Osteocyte (in vitro differentiated cells): Measurements from ENCODE around the gene ABHD17B. TPM values are rescaled to one million over a fixed set of nuclear protein-coding genes. Genes with fewer than 3 reads are reported as not detected.

Experiments
- DNase-seq: peaks from one replicate; pipeline ENCODE4 v3.0.0; 2021; ENCODE audit warnings: mixed read lengths; ENCODE audit not compliant: unreplicated experiment; ENCODE audit errors: extremely low spot score
- H3K27ac Mint-ChIP-seq: one replicate; pipeline ENCODE4 v1.8.0; 2021; ENCODE audit warnings: mild to moderate bottlenecking, mixed read lengths; ENCODE audit not compliant: unreplicated experiment
- H3K27me3 Mint-ChIP-seq: one replicate; pipeline ENCODE4 v1.8.0; 2021; ENCODE audit warnings: mixed read lengths; ENCODE audit not compliant: unreplicated experiment
- H3K36me3 Mint-ChIP-seq: one replicate; pipeline ENCODE4 v1.8.0; 2021; ENCODE audit warnings: mixed read lengths; ENCODE audit not compliant: unreplicated experiment
- H3K4me1 Mint-ChIP-seq: one replicate; pipeline ENCODE4 v1.8.0; 2021; ENCODE audit warnings: mixed read lengths; ENCODE audit not compliant: unreplicated experiment
- H3K4me3 Mint-ChIP-seq: one replicate; pipeline ENCODE4 v1.8.0; 2021; ENCODE audit warnings: mild to moderate bottlenecking, moderate library complexity, mixed read lengths; ENCODE audit not compliant: unreplicated experiment
- H3K9me3 Mint-ChIP-seq: one replicate; pipeline ENCODE4 v1.8.0; 2021; ENCODE audit warnings: mixed read lengths; ENCODE audit not compliant: unreplicated experiment
- CTCF ChIP-seq: fragments of 200-600 bp; sonication (generic); IDR thresholded peaks from 2 replicates; pipeline ENCODE4 v1.5.0; 2021; ENCODE audit warnings: antibody characterized with exemption, mild to moderate bottlenecking, moderate library complexity
- total RNA-seq: library from RNA; stranded (reverse); gene quantifications from 2 replicates; pipeline ENCODE4 v1.2.1, GENCODE V29; 2021

The ABHD17B gene
- total RNA-seq, 1 donor from 2014 or later: 15.6 TPM

- H3K27ac Mint-ChIP-seq: no peak overlapping the region
- peaks cover 27% of the 10 kb centered on the region for H3K4me1 Mint-ChIP-seq
- H3K4me3 Mint-ChIP-seq: no peak overlapping the region
- no peaks in the 10 kb centered on the region for H3K9me3 Mint-ChIP-seq
- H3K36me3 Mint-ChIP-seq: peaks cover 3% of the 10 kb centered on the region
- DNase-seq: no peak
- no peak for TF ChIP-seq CTCF
- no peaks in the 10 kb centered on the region for H3K27me3 Mint-ChIP-seq
These were observed 14.2 kb downstream of the ABHD17B start for GRCh38 chr9:71896761-71897160.

GRCh38 chr9:71895955-71896354 is 15.0 kb downstream of the ABHD17B start:
- no peaks in the 10 kb centered on the region for H3K9me3 Mint-ChIP-seq
- no peak for DNase-seq
- no peak overlapping the region for H3K27ac Mint-ChIP-seq
- no peak for TF ChIP-seq CTCF
- peaks cover 3% of the 10 kb centered on the region for H3K36me3 Mint-ChIP-seq
- peaks cover 22% of the 10 kb centered on the region for H3K4me1 Mint-ChIP-seq
- no peak overlapping the region for H3K4me3 Mint-ChIP-seq
- H3K27me3 Mint-ChIP-seq: no peaks in the 10 kb centered on the region

GRCh38 chr9:71895117-71895516 is 15.9 kb downstream of the ABHD17B start:
- Mint-ChIP-seq H3K4me1 (peaks cover 20% of the 10 kb centered on the region), H3K9me3 (no peaks in the 10 kb centered on the region), H3K27me3 (no peaks in the 10 kb centered on the region), H3K36me3 (peaks cover 3% of the 10 kb centered on the region), H3K4me3 (no peak overlapping the region), H3K27ac (no peak overlapping the region)
- TF ChIP-seq CTCF: no peak
- no peak for DNase-seq

GRCh38 chr9:71891557-71892189 is 19.3 kb downstream of the ABHD17B start:
- TF ChIP-seq CTCF: no peak
- DNase-seq: no peak
- Mint-ChIP-seq H3K4me3 (no peak overlapping the region), H3K27me3 (no peaks in the 10 kb centered on the region), H3K36me3 (no peaks in the 10 kb centered on the region), H3K4me1 (peaks cover 6% of the 10 kb centered on the region), H3K9me3 (no peaks in the 10 kb centered on the region), H3K27ac (no peak overlapping the region)

GRCh38 chr9:71890042-71890679 is 20.8 kb downstream of the ABHD17B start:
- DNase-seq: no peak
- TF ChIP-seq CTCF: no peak
- H3K27me3 Mint-ChIP-seq: no peaks in the 10 kb centered on the region
- no peaks in the 10 kb centered on the region for H3K36me3 Mint-ChIP-seq
- no peak overlapping the region for H3K4me3 Mint-ChIP-seq
- no peak overlapping the region for H3K27ac Mint-ChIP-seq
- peaks cover 2% of the 10 kb centered on the region for H3K4me1 Mint-ChIP-seq
- H3K9me3 Mint-ChIP-seq: no peaks in the 10 kb centered on the region
